WI38 (cell line): ENCODE results near the gene PRX.
"Not testable (repeated sequence)": the region's sequence is repeated elsewhere in the genome, so short reads cannot be mapped to it uniquely, and the experiment has no call there.

Experiments used
- H3K4me3 ChIP-seq: 2 replicates; pipeline ENCODE4 v1.5.1; 2011; ENCODE audit warnings: low read depth, mild to moderate bottlenecking, control low read depth, low read length
- TF ChIP-seq, protein P1 (sequence below): IDR thresholded peaks from 2 replicates; pipeline ENCODE4 v1.5.1; 2012; ENCODE audit warnings: low read depth, mild to moderate bottlenecking, control low read depth, low read length

The PRX gene, protein sequence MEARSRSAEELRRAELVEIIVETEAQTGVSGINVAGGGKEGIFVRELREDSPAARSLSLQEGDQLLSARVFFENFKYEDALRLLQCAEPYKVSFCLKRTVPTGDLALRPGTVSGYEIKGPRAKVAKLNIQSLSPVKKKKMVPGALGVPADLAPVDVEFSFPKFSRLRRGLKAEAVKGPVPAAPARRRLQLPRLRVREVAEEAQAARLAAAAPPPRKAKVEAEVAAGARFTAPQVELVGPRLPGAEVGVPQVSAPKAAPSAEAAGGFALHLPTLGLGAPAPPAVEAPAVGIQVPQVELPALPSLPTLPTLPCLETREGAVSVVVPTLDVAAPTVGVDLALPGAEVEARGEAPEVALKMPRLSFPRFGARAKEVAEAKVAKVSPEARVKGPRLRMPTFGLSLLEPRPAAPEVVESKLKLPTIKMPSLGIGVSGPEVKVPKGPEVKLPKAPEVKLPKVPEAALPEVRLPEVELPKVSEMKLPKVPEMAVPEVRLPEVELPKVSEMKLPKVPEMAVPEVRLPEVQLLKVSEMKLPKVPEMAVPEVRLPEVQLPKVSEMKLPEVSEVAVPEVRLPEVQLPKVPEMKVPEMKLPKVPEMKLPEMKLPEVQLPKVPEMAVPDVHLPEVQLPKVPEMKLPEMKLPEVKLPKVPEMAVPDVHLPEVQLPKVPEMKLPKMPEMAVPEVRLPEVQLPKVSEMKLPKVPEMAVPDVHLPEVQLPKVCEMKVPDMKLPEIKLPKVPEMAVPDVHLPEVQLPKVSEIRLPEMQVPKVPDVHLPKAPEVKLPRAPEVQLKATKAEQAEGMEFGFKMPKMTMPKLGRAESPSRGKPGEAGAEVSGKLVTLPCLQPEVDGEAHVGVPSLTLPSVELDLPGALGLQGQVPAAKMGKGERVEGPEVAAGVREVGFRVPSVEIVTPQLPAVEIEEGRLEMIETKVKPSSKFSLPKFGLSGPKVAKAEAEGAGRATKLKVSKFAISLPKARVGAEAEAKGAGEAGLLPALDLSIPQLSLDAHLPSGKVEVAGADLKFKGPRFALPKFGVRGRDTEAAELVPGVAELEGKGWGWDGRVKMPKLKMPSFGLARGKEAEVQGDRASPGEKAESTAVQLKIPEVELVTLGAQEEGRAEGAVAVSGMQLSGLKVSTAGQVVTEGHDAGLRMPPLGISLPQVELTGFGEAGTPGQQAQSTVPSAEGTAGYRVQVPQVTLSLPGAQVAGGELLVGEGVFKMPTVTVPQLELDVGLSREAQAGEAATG (N-terminal part only)

DNA sequence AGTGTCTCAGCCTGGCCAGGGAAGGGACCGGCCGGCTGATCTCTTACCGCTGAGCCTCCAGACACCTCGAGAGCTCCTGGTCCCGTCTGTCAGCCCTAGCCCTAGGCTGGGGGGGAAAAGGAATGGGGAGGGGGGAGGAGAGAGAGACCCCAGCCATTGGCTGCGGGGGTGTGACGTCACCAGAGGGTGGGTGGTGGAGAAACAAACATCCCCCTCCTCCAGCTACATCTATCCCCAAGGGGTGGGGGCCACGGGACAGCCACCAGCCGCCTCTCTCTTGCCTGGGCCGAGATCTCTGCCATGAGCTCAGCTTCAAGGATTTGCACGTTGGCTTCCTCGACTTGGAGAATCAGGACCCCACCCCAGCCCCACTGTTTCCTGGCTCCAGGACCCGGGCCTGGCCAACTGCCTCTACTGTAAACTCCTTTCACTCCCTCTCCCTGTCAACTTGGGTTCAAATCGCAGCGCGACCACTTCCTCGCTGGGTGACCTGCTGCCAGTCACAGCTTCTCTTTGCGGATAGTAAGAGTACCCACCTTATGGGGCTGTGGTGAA lies at the start of gene PRX:
Gene PRX, minus strand, starts transcription at position 88 of the 555 bp plus-strand sequence. CDS start 5,446 bp downstream, outside the sequence.
- TF ChIP-seq, protein P1, sequence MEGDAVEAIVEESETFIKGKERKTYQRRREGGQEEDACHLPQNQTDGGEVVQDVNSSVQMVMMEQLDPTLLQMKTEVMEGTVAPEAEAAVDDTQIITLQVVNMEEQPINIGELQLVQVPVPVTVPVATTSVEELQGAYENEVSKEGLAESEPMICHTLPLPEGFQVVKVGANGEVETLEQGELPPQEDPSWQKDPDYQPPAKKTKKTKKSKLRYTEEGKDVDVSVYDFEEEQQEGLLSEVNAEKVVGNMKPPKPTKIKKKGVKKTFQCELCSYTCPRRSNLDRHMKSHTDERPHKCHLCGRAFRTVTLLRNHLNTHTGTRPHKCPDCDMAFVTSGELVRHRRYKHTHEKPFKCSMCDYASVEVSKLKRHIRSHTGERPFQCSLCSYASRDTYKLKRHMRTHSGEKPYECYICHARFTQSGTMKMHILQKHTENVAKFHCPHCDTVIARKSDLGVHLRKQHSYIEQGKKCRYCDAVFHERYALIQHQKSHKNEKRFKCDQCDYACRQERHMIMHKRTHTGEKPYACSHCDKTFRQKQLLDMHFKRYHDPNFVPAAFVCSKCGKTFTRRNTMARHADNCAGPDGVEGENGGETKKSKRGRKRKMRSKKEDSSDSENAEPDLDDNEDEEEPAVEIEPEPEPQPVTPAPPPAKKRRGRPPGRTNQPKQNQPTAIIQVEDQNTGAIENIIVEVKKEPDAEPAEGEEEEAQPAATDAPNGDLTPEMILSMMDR: no peak
- no peak within 1 kb of the TSS for H3K4me3 ChIP-seq

DNA sequence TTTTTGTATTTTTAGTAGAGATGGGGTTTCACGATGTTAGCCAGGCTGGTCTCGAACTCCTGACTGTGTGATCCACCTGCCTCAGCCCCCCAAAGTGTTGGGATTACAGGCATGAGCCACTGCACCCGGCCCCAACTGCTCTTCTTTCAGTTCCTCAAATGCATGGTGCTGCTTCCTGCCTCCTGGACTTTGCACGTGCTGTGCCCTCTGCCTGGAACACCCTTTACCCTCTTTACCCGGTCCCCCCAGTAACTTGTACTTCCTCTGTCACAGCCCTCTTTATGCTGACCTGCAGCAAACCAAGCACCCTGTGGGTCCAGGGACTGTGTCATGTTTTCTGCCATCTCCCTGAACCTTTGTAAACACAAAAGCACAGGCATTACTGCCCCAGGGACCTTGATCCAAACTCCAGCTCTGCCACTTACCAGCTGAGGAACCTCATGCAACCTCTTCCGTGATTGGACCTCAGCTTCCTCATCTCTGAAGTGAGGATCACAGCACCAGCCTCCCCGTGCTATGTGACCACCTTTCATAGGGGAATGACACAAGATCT lies 48.6 kb upstream of the PRX start:
- no peak overlapping the region for H3K4me3 ChIP-seq
- TF ChIP-seq, protein P1: no peak

DNA sequence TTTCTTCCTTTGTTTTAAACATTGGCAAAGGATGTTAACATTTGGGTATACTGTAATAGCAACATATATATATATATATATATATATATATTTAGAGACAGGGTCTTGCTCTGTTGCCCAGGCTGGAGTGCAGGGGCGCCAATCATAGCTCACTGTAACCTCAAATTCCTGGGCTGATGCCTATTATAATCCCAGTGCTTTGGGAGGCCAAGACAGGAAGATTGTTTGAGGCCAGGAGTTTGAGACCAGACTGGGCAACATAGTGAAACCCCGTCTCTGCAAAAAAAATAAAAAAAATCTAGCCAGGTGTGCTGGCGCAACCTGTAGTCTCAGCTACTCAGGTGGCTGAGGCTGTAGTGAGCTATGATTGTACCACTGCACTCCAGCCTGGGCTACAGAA lies 47.0 kb upstream of the PRX start:
- TF ChIP-seq, protein P1: no peak
- no peak overlapping the region for H3K4me3 ChIP-seq

- TF ChIP-seq, protein P1: no peak
- no peak overlapping the region for H3K4me3 ChIP-seq
Observed at GRCh38 chr19:40458597-40458974, 45.4 kb upstream of the PRX start.

- H3K4me3 ChIP-seq: no peak overlapping the region
- TF ChIP-seq, protein P1: no peak
Observed at GRCh38 chr19:40457953-40458596, 44.9 kb upstream of the PRX start.

DNA sequence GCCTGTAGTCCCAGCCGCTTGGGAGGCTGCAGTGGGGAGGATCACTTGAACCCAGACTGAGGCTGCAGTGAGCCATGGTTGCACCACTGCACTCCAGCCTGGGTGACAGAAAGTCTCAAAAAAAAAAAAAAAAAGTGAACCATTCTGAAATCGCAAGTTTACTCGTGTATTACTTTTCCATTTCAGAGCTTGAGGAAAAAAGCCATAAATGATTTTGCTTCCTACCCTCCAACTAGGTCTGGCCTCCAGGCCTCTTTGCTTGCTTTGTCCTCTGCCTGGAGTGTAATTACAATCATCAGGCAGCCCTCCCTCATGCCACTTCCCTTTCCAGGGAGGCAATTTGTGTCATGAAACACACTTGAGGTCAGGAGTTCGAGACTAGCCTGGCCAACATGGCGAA lies 43.9 kb upstream of the PRX start:
- H3K4me3 ChIP-seq: no peak overlapping the region
- TF ChIP-seq, protein P1: no peak

DNA sequence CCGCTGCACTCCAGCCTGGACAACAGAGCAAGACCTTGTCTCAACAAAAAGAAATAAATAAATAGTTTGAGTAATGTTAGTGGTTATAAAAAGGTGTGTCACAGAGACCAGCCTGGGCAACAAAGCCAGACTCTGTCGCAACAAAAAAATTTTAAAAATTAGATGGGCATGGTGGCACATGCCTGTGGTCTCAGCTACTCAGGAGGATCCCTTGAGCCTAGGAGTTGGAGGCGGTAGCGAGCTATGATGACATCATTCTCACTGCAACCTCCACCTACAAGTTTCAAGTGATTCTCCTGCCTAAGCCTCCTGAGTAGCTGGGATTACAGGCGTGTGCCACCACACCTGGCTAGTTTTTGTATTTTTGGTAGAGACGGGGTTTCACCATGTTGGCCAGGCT lies 40.8 kb upstream of the PRX start:
- not testable (repeated sequence) for H3K4me3 ChIP-seq
